ENCODE data around the gene SLC13A5.

SLC13A5 gene

DNA sequence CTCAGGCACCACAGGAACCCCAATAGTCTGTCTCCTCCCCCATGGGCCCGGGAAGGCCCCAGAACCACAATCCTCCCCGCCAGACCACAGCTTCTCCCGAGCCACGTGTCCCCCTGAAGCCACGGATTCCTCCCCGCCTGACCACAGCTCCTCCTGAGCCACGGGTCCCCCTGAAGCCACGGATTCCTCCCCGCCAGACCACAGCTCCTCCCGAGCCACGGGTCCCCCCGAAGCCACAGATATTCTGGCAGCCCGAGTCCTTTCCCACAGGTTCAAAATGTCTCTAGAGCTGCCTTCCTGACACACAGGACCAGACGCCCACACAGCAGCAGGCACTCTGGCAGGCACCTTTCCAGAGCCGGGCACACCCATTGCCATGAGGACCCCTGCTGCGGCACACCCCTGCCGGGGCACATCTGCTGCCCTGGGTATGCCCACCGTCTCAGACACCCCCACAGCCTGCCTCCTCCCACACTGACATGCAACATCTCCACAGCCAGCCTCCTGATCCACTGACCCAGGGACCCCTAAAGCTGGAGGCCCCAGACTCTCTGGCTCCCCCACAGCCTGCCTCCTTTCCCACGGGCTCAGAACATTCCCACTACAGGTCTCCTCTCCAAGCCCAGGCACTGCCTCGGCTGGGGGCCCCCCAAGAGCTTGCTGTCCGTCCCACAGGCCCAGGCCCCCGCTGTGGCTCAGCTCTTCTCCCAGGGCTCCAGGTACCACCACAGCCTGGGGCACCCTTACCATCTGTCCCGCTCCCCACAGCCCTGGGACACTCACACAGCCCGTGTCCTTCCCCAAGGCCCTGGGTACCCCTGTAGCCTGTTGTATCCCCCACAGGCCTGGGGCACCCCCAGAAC is 74.9 kb downstream of the SLC13A5 start:
- DNase-seq (ENCODE audit: low spot score) = no peak

DNA sequence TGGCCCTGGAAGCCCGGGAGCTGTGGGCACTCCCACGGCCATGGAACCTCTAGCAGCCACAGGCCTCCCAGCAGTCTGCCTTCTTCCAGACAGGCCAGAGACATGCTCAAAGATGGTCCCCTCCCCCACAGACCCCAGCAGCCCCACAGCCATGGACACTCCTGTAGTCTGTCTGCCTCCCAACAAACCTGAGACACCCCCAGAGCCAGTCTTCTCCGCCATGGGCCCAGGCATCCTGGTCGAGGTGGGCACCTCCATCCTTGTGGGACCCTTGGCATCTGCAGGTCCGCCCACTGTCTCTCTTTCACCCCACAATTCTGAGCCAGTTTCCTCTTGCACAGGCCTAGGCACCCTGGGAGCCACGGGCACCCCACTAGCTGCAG is 75.7 kb downstream of the SLC13A5 start:
- DNase-seq (ENCODE audit: low spot score) = no peak

DNA sequence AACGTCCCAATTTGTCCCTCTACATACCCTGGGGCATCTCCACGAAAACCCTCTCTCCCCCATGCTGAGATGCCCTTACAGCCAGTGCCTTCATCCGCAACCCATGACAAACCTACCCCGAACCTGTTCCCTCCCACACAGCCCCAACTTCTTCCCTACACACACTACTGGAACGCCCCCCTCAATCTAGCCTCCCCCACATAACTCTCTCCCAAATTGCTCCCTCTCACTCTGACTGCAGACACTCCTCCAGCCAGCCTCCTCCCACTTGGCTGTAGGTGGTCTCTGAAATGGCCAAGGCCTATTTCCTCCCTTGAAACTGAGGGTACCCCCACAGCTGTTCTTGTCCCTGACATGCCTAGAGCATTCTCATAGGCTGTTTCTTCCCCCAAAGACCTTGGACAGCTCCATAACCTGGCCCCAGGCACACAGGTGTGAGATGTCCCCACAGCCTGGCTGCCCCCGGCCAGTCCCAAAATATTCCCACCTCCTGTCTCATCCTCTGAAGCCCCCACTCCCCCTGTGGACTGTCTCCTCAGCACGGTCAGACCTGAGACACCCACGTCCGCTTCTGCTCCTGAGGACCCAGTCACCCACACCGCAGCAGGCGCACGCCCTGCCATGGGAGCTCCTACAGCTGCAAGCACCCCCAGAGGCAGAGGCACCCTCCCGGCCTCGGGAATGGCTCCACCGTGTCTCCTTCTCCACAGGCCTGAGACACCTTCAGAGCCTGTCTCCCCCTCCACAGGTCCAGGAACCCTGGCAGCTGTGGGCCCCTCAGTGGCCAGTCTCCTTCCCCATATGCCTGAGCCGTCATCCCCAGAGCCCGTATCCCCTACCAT is 76.3 kb downstream of the SLC13A5 start:
- DNase-seq (ENCODE audit: low spot score) = no peak

DNA sequence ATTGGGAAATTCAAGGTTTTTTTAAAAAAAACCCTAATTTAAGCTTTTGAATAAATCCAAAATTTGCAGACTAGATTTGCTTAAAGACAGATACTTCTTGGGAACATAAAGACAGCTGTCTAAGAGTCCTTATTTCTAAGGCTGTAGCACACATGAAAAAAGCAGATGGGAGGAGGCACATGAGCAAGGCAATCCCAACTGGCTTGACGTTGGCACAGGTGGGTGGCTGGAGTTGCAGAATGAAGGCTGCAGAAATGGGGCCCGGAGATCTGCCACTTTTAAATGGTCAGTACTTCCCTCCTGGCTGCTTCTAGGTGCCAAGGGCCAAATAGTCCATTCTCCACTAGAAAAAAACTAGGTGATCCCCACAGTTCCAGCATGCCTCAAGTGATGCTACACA is 77.1 kb downstream of the SLC13A5 start:
- no peak for DNase-seq (ENCODE audit: low spot score)
